ENCODE data around the gene BNIPL. TPM values are rescaled to one million over a fixed set of nuclear protein-coding genes. Genes with fewer than 3 reads are reported as not detected.
A peak's percentile ranks its signal among the peaks of the same experiment; 100 is the strongest.

The BNIPL gene
- total RNA-seq, 3 donors from 2014 or later, result 0.16 to 47.1 (median 17.0) TPM

- no peaks in the 10 kb centered on the region for H3K27me3 ChIP-seq
- peak overlapping the region; percentile 92 to 98 for H3K27ac ChIP-seq
- H3K36me3 ChIP-seq, result no peaks in the 10 kb centered on the region
- intact Hi-C loops (cut with DNase I; ENCODE audit: low total_unique reads), result no loop called here
- H3K9me3 ChIP-seq, result no peaks in the 10 kb centered on the region
- DNase-seq (ENCODE audit: low spot score in 2 of 2), result no peak
- H3K4me3 ChIP-seq, result peak overlapping the region; percentile 89 to 96 (median 94)
- no peak for TF ChIP-seq POLR2AphosphoS5 (IDR thresholded peaks at IDR 0.05)
- no peak for TF ChIP-seq POLR2A (IDR thresholded peaks at IDR 0.05)
- TF ChIP-seq CTCF (IDR thresholded peaks at IDR 0.05), result no peak
- peaks cover 4 to 25% of the 10 kb centered on the region in 2 donors for H3K4me1 ChIP-seq
Observed at GRCh38 chr1:151060657-151061421, 24.5 kb downstream of the BNIPL start.

- DNase-seq (ENCODE audit: low spot score in 2 of 2), result no peak
- Histone ChIP-seq H3K36me3 (no peaks in the 10 kb centered on the region), H3K4me3 (no peak overlapping the region), H3K27ac (no peak overlapping the region), H3K4me1 (peaks cover 1 to 18% of the 10 kb centered on the region in 2 donors), H3K9me3 (no peaks in the 10 kb centered on the region), H3K27me3 (no peaks in the 10 kb centered on the region)
- TF ChIP-seq CTCF (IDR thresholded peaks at IDR 0.05) (no peak), POLR2AphosphoS5 (IDR thresholded peaks at IDR 0.05) (no peak), POLR2A (IDR thresholded peaks at IDR 0.05) (no peak)
- intact Hi-C loops (cut with DNase I; ENCODE audit: low total_unique reads), result no loop called here
Observed at GRCh38 chr1:151061704-151062103, 25.3 kb downstream of the BNIPL start.

GRCh38 chr1:151062741-151063371 lies 26.5 kb downstream of the BNIPL start:
- Histone ChIP-seq H3K4me3 (no peak overlapping the region), H3K27ac (peak overlapping the region; percentile 28 to 50), H3K36me3 (no peaks in the 10 kb centered on the region), H3K27me3 (no peaks in the 10 kb centered on the region), H3K9me3 (no peaks in the 10 kb centered on the region), H3K4me1 (peaks cover 0 to 6% of the 10 kb centered on the region in 2 donors)
- intact Hi-C loops (cut with DNase I; ENCODE audit: low total_unique reads), result no loop called here
- TF ChIP-seq POLR2AphosphoS5 (IDR thresholded peaks at IDR 0.05) (no peak), CTCF (IDR thresholded peaks at IDR 0.05) (no peak), POLR2A (IDR thresholded peaks at IDR 0.05) (no peak)
- DNase-seq (ENCODE audit: low spot score in 2 of 2), result no peak

- Histone ChIP-seq H3K36me3 (no peaks in the 10 kb centered on the region), H3K27ac (peak overlapping the region; percentile 16 to 67), H3K27me3 (no peaks in the 10 kb centered on the region), H3K4me3 (no peak overlapping the region), H3K4me1 (peaks cover 0 to 4% of the 10 kb centered on the region in 2 donors), H3K9me3 (no peaks in the 10 kb centered on the region)
- no peak for DNase-seq (ENCODE audit: low spot score in 2 of 2)
- intact Hi-C loops (cut with DNase I; ENCODE audit: low total_unique reads), result no loop called here
- TF ChIP-seq CTCF (IDR thresholded peaks at IDR 0.05), result no peak
- no peak for TF ChIP-seq POLR2AphosphoS5 (IDR thresholded peaks at IDR 0.05)
- TF ChIP-seq POLR2A (IDR thresholded peaks at IDR 0.05), result no peak
Observed at GRCh38 chr1:151065089-151065645, 28.8 kb downstream of the BNIPL start.

- no peak overlapping the region for H3K4me3 ChIP-seq
- intact Hi-C loops (cut with DNase I; ENCODE audit: low total_unique reads), result no loop called here
- H3K27me3 ChIP-seq, result no peaks in the 10 kb centered on the region
- peak overlapping the region in 1 of 2 donors; percentile 3 for H3K27ac ChIP-seq
- no peaks in the 10 kb centered on the region for H3K9me3 ChIP-seq
- no peak for TF ChIP-seq POLR2AphosphoS5 (IDR thresholded peaks at IDR 0.05)
- TF ChIP-seq CTCF (IDR thresholded peaks at IDR 0.05), result no peak
- TF ChIP-seq POLR2A (IDR thresholded peaks at IDR 0.05), result no peak
- no peaks in the 10 kb centered on the region for H3K36me3 ChIP-seq
- H3K4me1 ChIP-seq, result peaks cover 0 to 4% of the 10 kb centered on the region in 2 donors
- DNase-seq (ENCODE audit: low spot score in 2 of 2), result no peak
Observed at GRCh38 chr1:151067185-151067584, 30.8 kb downstream of the BNIPL start.
